ENCODE measurements around the gene ANKRD44.
"Not testable (repeated sequence)": the region's sequence is repeated elsewhere in the genome, so short reads cannot be mapped to it uniquely, and the experiment has no call there.

DNA sequence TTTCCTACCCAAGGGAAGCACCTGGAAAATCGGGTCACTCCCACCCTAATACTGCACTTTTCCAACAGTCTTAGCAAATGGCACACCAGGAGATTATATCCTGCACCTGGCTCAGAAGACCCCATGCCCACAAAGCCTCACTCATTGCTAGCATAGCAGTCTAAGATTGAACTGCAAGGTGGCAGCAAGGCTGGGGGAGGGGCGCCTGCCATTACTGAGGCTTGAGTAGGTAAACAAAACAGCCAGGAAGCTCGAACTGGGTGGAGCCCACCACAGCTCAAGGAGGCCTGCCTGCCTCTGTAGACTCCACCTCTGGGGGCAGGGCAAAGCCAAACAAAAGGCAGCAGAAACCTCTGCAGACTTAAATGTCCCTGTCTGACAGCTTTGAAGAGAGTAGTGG is 248.0 kb downstream of the ANKRD44 start:
- TF ChIP-seq, protein P1, sequence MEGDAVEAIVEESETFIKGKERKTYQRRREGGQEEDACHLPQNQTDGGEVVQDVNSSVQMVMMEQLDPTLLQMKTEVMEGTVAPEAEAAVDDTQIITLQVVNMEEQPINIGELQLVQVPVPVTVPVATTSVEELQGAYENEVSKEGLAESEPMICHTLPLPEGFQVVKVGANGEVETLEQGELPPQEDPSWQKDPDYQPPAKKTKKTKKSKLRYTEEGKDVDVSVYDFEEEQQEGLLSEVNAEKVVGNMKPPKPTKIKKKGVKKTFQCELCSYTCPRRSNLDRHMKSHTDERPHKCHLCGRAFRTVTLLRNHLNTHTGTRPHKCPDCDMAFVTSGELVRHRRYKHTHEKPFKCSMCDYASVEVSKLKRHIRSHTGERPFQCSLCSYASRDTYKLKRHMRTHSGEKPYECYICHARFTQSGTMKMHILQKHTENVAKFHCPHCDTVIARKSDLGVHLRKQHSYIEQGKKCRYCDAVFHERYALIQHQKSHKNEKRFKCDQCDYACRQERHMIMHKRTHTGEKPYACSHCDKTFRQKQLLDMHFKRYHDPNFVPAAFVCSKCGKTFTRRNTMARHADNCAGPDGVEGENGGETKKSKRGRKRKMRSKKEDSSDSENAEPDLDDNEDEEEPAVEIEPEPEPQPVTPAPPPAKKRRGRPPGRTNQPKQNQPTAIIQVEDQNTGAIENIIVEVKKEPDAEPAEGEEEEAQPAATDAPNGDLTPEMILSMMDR (IDR thresholded peaks at IDR 0.05), result not testable (repeated sequence)
- not testable (repeated sequence) for TF ChIP-seq ZFX (IDR thresholded peaks at IDR 0.05; ENCODE audit: borderline replicate concordance)

Measured in 22Rv1 (cell line).